ENCODE data around the gene SLC6A17. TPM values are rescaled to one million over a fixed set of nuclear protein-coding genes. Genes with fewer than 3 reads are reported as not detected.

The SLC6A17 gene
- total RNA-seq, 1 donor, result under 0.01 TPM

DNA sequence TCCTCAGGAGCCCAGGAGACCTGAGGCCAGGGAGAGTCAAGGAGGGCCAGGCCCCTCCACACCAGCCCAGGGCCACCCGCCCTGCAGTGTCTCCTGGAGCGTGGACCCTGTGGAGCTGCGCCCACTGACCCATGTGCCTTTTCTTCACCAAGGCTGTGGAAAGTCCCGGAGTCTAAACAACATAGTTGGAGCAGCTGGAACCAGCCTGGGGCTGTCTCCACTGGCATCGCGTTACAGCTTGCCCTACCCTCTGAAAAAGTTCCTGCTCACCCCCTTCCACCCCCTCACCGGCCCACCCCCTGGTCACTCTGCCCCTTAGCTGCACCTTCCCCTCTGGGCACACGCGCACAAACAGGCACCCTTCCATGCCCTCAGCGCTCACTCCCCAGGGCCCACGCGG, 78.1 kb downstream of the SLC6A17 start:
- H3K4me3 ChIP-seq (ENCODE audit: low read depth, low read length), result no peak overlapping the region
- DNase-seq (ENCODE audit: low read depth), result no peak
- TF ChIP-seq, protein P1, sequence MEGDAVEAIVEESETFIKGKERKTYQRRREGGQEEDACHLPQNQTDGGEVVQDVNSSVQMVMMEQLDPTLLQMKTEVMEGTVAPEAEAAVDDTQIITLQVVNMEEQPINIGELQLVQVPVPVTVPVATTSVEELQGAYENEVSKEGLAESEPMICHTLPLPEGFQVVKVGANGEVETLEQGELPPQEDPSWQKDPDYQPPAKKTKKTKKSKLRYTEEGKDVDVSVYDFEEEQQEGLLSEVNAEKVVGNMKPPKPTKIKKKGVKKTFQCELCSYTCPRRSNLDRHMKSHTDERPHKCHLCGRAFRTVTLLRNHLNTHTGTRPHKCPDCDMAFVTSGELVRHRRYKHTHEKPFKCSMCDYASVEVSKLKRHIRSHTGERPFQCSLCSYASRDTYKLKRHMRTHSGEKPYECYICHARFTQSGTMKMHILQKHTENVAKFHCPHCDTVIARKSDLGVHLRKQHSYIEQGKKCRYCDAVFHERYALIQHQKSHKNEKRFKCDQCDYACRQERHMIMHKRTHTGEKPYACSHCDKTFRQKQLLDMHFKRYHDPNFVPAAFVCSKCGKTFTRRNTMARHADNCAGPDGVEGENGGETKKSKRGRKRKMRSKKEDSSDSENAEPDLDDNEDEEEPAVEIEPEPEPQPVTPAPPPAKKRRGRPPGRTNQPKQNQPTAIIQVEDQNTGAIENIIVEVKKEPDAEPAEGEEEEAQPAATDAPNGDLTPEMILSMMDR (IDR thresholded peaks at IDR 0.05; ENCODE audit: insufficient read depth, low read depth, low read length), result no peak

DNA sequence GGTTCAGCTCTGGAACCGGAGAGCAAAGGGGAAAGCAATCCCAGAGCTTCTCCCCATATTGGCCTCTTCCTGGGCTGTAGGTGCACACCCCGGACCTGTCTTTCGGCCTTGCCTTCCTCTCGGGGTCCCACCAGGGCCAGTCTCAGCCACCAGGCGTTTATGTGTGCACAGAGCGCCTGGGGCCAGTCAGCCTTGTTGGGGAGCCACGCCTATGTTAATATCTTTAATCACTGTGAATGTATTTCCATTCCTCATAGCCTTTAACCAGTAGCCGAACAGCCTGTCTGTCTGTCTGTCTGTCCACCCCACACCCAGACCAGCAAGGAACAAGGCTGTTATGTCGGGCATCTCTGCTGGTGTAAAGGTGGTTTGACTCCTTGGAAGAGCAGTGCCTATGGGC, 78.6 kb downstream of the SLC6A17 start:
- no peak overlapping the region for H3K4me3 ChIP-seq (ENCODE audit: low read depth, low read length)
- DNase-seq (ENCODE audit: low read depth), result no peak
- TF ChIP-seq, protein P1 (IDR thresholded peaks at IDR 0.05; ENCODE audit: insufficient read depth, low read depth, low read length), result no peak

DNA sequence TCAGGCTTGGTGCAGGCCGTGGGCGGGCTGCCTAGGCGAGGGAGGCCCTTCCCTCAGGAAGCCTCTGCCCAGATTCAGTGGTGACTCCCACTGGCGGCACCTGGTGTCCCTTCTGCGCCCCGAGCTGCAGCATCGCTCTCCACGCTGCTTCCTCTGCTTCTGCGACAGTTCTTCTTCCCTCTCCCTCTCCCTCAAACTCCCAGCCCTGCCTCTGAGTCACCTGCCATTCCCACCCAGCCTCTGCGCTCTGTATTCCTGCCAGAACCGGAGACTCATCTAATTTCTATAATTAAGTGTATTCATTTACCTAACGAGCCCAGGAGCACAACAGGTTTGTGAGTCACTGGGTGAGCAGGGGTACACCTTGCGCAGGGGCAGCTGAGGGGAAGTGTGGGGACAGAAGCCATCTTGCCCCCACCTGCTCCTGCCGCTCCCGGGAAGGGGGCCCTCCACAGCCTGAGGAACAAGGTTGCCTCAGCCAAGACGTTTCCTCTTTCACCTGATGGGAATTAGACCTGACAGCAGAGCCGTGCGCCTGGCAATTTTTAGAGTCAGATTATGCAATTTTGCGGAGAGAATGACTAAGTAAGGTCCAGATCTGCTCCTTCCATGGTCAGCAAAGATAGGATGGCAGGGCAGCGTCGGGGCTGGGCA, 79.2 kb downstream of the SLC6A17 start:
- TF ChIP-seq, protein P1 (IDR thresholded peaks at IDR 0.05; ENCODE audit: insufficient read depth, low read depth, low read length), result no peak
- DNase-seq (ENCODE audit: low read depth), result no peak
- H3K4me3 ChIP-seq (ENCODE audit: low read depth, low read length), result no peak overlapping the region

DNA sequence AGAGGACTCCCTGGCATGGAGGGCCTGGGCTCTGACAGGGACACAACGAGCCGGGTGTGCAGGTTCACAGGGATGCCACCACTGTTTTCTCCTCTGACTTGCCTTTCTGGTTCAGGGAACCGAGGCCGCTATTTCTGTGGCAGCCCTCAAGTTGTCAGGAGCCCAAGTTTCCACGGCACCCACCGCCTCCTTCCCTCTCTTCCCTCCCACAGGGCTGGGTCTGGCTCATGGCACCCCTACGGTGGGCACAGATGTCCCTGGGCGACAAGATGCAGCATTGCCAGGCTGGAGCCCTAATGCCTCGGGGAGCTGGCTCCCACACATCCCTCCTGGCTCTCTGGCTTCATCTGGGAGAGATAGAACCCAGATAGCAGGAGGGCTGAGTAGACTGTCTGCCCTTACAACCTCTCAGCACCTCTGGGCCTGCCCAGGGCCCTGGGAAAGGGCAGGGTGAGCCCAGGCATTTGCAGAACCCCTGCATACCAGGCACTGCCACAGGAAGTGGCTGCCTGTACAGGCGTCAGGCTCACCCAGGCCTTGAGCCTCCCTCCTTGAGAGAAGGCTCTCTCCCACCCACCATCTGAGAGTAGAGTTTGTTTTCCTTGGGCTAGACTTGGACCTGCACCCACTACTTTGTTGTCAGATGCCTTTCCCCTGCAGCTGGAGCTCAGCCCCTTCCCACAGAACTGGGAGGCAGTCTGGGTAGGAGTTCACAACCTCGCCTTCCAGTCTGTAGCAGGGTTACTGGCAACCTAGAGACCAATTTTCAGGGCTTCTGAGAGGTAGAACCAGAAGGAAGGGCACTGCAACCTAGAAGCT, 80.3 kb downstream of the SLC6A17 start:
- no peak for DNase-seq (ENCODE audit: low read depth)
- no peak overlapping the region for H3K4me3 ChIP-seq (ENCODE audit: low read depth, low read length)
- TF ChIP-seq, protein P1 (IDR thresholded peaks at IDR 0.05; ENCODE audit: insufficient read depth, low read depth, low read length), result no peak

DNA sequence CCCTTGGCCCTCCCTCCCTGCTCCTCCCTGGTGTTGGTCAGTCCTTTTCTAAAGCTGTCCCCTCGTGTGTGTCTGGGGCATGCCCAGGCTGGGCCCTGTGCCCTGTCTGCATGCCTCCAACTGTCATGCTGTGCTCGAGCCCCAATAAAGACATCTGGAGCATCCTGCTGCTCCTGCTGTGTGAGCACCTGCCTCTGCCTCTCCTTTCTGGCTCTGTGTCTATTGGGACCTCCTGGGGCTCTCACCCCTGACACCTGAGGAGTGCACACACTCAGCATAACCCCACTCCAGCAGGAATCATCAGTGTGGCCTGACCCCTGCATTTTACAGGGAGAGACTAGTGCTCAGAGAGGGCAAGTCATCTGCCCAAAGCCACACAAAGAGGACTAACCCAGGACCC, 83.6 kb downstream of the SLC6A17 start:
- no peak for DNase-seq (ENCODE audit: low read depth)
- TF ChIP-seq, protein P1 (IDR thresholded peaks at IDR 0.05; ENCODE audit: insufficient read depth, low read depth, low read length), result no peak
- no peak overlapping the region for H3K4me3 ChIP-seq (ENCODE audit: low read depth, low read length)

DNA sequence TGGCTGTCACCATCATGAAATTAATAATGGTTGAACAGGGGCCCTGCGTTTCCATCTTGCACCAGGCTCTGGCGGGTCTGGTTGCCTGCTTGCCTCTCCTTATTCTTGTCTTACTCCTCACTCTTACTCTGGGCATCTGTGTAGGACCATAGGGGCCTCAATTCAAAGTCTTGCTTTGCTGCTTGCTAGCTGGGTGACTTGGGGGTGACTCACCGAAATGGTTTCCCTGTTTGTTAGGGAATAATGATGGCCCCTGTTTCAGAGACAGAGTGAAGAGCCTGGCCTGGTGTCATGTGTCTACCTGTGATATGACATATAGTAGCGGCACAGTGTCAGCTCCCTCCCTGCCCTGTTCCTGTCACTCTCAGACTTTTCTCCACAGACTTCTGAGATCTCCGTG, 84.4 kb downstream of the SLC6A17 start:
- no peak for DNase-seq (ENCODE audit: low read depth)
- TF ChIP-seq, protein P1 (IDR thresholded peaks at IDR 0.05; ENCODE audit: insufficient read depth, low read depth, low read length), result no peak

More for the DNA sequence above, 84.4 kb downstream of the SLC6A17 start:
- H3K4me3 ChIP-seq (ENCODE audit: low read depth, low read length), result no peak overlapping the region

Data from fibroblast of villous mesenchyme (primary cell).